Left lung (tissue), 10 donors: ENCODE results near the gene DLG2. TPM values are rescaled to one million over a fixed set of nuclear protein-coding genes. Genes with fewer than 3 reads are reported as not detected.

Experiments
- ATAC-seq: fragments of 200-7000 bp; cut with Tn5 transposase; one replicate; pipeline ENCODE4 v1.9.1; 2020; ENCODE audit warnings: moderate library complexity
- DNase-seq, 4 donors: peaks; one replicate each; pipeline ENCODE4 v3.0.0-alpha.2; 2013 to 2020
- H3K27ac ChIP-seq, 2 donors: fragments of 200-600 bp; sonication (generic) in 1 of 2; one replicate each; pipeline versions ENCODE4 v1.5.0 to v1.8.0; 2020 to 2021
- H3K27me3 ChIP-seq, 2 donors: fragments of 200-600 bp; sonication (generic) in 1 of 2; one replicate each; pipeline versions ENCODE4 v1.5.0 to v1.8.0; 2020 to 2021
- H3K36me3 ChIP-seq, 2 donors: fragments of 200-600 bp; sonication (generic) in 1 of 2; one replicate each; pipeline versions ENCODE4 v1.5.0 to v1.8.0; 2020 to 2021
- H3K4me1 ChIP-seq, 2 donors: fragments of 200-600 bp; one replicate each; pipeline ENCODE4 v1.8.0; 2021
- H3K4me3 ChIP-seq, 2 donors: fragments of 200-600 bp; sonication (generic) in 1 of 2; one replicate each; pipeline versions ENCODE4 v1.5.0 to v1.8.0; 2020 to 2021; ENCODE audit warnings: mild to moderate bottlenecking in 1 of 2
- H3K9me3 ChIP-seq, 2 donors: fragments of 200-600 bp; sonication (generic) in 1 of 2; one replicate each; pipeline versions ENCODE4 v1.5.0 to v1.8.0; 2020 to 2021
- intact Hi-C, 2 donors: fragments of 100-400 bp; cut with DNase I; formaldehyde crosslinking; loops; one replicate each; pipeline versions ENCODE4 v1.11.2 to v1.14.2; 2022
- polyA plus RNA-seq, 6 donors: library from polyadenylated mRNA; unstranded; fragments of 120-200 nt; gene quantifications; one replicate each; pipeline ENCODE4 v1.2.1, GENCODE V29; 2013; ENCODE audit not compliant: insufficient read length in 6 of 6
- total RNA-seq, 2 donors: library from RNA; stranded (reverse); fragmentation: NEBNext Ultra II Directional; extraction: Animal tissue kit (Norgen Biotek cat#: 25700); gene quantifications; one replicate each; pipeline ENCODE4 v1.2.1, GENCODE V29; 2021
- TF ChIP-seq, protein P1 (sequence below), 2 donors: fragments of 200-600 bp; sonication (generic) in 1 of 2; IDR thresholded peaks; one replicate each; pipeline versions ENCODE4 v1.5.0 to v1.8.0; 2021; ENCODE audit warnings: antibody characterized with exemption in 2 of 2
- donor health status: DM: no; HTN: yes; CAD: no.
- donor health status: DM: no; HTN: no; CAD: no.

The DLG2 gene
- total and polyA plus RNA-seq, 8 donors: 4.5 to 15.0 (median 8.6) TPM

DNA sequence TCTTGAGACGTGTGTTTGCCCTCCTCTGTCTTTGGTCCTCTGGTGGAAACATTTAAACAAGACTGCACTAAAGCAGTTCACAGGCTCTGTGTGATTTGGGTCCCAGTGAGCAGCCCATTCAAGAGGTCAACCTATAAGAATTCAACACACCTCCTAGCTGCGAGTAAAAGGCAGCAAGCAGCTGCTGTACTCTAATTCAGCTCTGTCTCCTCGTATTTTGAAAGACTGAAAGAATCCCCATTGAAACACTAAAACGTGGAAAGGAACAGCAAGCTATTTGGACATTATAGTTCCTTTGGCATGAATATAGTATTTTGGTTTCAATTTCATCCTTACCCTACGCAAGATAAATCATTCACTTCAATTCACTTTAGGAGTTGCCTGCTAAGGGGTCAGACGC is 1046.7 kb downstream of the DLG2 start:
- intact Hi-C loops: no loop called here
- ATAC-seq (no peak), DNase-seq (no peak)
- TF ChIP-seq, protein P1, sequence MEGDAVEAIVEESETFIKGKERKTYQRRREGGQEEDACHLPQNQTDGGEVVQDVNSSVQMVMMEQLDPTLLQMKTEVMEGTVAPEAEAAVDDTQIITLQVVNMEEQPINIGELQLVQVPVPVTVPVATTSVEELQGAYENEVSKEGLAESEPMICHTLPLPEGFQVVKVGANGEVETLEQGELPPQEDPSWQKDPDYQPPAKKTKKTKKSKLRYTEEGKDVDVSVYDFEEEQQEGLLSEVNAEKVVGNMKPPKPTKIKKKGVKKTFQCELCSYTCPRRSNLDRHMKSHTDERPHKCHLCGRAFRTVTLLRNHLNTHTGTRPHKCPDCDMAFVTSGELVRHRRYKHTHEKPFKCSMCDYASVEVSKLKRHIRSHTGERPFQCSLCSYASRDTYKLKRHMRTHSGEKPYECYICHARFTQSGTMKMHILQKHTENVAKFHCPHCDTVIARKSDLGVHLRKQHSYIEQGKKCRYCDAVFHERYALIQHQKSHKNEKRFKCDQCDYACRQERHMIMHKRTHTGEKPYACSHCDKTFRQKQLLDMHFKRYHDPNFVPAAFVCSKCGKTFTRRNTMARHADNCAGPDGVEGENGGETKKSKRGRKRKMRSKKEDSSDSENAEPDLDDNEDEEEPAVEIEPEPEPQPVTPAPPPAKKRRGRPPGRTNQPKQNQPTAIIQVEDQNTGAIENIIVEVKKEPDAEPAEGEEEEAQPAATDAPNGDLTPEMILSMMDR (IDR thresholded peaks at IDR 0.05): no peak
- Histone ChIP-seq H3K27me3 (no peaks in the 10 kb centered on the region), H3K4me1 (no peaks in the 10 kb centered on the region), H3K27ac (no peak overlapping the region), H3K36me3 (no peaks in the 10 kb centered on the region), H3K4me3 (no peak overlapping the region), H3K9me3 (no peaks in the 10 kb centered on the region)

DNA sequence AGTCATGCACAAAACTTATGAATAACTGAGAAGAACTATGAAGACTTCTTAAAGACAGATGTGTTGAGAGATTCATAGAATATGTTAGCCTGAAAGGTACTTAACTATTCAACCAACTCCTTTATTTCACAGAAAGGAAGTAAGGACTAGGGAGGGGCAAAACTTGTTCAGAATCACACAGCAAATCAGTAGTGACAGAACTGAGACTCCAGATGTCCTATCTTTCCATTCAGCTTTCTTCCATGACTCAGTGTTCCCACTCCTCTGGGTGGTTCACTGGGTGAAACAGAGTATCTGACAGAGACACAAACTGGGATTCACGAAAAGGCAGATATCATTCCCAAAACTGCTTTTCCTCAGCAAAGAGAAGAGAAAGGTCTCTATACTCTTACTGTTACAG is 1053.3 kb downstream of the DLG2 start:
- TF ChIP-seq, protein P1 (IDR thresholded peaks at IDR 0.05): no peak
- no peaks in the 10 kb centered on the region for H3K4me1 ChIP-seq
- ATAC-seq (no peak), DNase-seq (no peak)
- intact Hi-C loops: no loop called here
- no peak overlapping the region for H3K27ac ChIP-seq
- peaks cover 0 to 7% of the 10 kb centered on the region in 2 donors for H3K9me3 ChIP-seq
- H3K4me3 ChIP-seq: no peak overlapping the region
- no peaks in the 10 kb centered on the region for H3K36me3 ChIP-seq
- H3K27me3 ChIP-seq: no peaks in the 10 kb centered on the region

DNA sequence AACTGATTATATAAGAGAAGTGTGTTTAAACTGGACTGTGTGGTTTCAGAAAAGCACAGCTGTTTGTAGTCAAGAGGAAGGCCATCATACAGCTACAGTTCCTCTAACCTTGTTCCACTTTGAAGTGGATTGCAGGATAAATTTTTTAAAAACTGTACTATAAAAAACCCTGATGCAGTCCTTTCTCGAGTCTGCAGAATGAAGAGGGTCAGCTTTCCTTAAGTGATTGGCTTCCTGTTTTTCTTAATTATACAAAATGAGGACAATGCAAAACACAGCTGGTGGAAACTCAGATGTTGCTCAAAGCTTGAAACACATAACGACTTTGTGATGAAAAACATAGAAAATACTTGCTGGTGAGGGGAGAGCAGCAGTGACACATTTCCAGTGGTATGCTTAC is 1060.5 kb downstream of the DLG2 start:
- H3K4me3 ChIP-seq: no peak overlapping the region
- no peaks in the 10 kb centered on the region for H3K4me1 ChIP-seq
- intact Hi-C loops: no loop called here
- no peaks in the 10 kb centered on the region for H3K36me3 ChIP-seq
- H3K27me3 ChIP-seq: no peaks in the 10 kb centered on the region
- peaks cover 0 to 7% of the 10 kb centered on the region in 2 donors for H3K9me3 ChIP-seq
- ATAC-seq: no peak
- no peak overlapping the region for H3K27ac ChIP-seq
- DNase-seq: peak in 1 of 4 donors; percentile 16
- TF ChIP-seq, protein P1 (IDR thresholded peaks at IDR 0.05): no peak

DNA sequence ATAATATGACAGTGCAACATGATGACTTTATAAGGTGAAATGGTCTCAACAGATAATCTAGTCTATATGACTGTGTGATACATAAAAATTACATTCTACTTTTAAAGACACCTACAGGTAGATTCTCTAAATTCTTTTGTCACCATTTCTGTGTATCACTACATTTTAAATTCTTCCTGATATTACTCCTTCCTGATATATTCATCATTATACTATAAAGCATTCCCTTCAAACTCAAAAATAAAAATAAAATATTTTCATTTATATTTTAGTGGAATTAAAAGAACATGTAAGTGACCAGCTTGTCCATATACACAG is 1062.3 kb downstream of the DLG2 start:
- TF ChIP-seq, protein P1 (IDR thresholded peaks at IDR 0.05): peak in 1 of 2 donors; percentile 5
- DNase-seq (no peak), ATAC-seq (no peak)
- peaks cover 0 to 3% of the 10 kb centered on the region in 2 donors for H3K9me3 ChIP-seq
- no peaks in the 10 kb centered on the region for H3K36me3 ChIP-seq
- H3K27ac ChIP-seq: no peak overlapping the region
- intact Hi-C loops: no loop called here
- no peaks in the 10 kb centered on the region for H3K27me3 ChIP-seq
- no peaks in the 10 kb centered on the region for H3K4me1 ChIP-seq
- no peak overlapping the region for H3K4me3 ChIP-seq

DNA sequence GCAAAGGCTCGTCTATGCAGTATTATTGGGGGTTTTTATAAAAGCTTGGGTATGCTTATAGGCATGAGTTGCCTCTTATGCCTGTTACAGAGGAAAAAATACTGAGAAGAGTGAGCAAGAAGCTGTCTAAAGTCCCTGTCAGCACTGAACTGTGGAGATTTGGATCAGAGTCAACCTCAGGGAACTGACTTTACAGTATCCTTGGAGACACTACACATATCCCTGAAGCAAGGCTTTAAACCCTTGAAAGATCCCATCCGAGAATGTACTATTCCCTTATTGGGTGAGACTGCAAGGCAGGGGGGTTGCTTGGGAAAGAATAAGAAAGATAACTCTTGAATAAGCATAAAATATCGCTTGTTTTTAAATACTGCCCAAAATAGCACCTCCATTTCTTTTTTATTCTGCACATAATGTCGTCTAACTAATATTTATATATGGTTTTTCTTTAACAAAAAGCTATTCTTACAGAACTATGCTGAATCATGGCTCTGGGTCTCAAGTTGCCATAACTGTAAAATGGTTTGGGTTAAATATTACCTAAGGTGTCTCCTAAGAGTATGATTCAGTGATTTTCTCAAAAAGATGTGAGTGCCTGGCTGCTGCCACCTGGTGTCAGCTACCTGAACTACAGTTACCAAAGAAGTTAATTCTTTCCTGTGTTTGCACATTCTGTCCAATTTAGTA is 1062.8 kb downstream of the DLG2 start:
- TF ChIP-seq, protein P1 (IDR thresholded peaks at IDR 0.05): peak; percentile 56 to 87
- Histone ChIP-seq H3K27me3 (no peaks in the 10 kb centered on the region), H3K27ac (no peak overlapping the region), H3K4me3 (no peak overlapping the region), H3K9me3 (no peaks in the 10 kb centered on the region), H3K36me3 (no peaks in the 10 kb centered on the region), H3K4me1 (no peaks in the 10 kb centered on the region)
- ATAC-seq (peak; percentile 90), DNase-seq (peak in 1 of 4 donors; percentile 24)
- intact Hi-C loops: no loop called here
